Renal cortical epithelial cell (primary cell): ENCODE results near the gene PNMA6E. TPM values are rescaled to one million over a fixed set of nuclear protein-coding genes. Genes with fewer than 3 reads are reported as not detected.
A peak's percentile ranks its signal among the peaks of the same experiment; 100 is the strongest.

Experiments
- DNase-seq: peaks from one replicate; pipeline ENCODE4 v3.0.0-alpha.2; 2011; ENCODE audit warnings: low read depth
- total RNA-seq: library from RNA; depleted of rRNA; stranded (reverse); fragments of >200 nt; gene quantifications from 2 replicates; pipeline ENCODE4 v1.2.3, GENCODE V29; 2014

The PNMA6E gene
- total RNA-seq, 1 donor from 2014 or later = 0.05 TPM

GRCh38 chrX:153435845-153436244 is 34.7 kb upstream of the PNMA6E start:
- no peak for DNase-seq

- DNase-seq = peak; percentile 70
Observed at GRCh38 chrX:153434801-153435200, 33.7 kb upstream of the PNMA6E start.

DNA sequence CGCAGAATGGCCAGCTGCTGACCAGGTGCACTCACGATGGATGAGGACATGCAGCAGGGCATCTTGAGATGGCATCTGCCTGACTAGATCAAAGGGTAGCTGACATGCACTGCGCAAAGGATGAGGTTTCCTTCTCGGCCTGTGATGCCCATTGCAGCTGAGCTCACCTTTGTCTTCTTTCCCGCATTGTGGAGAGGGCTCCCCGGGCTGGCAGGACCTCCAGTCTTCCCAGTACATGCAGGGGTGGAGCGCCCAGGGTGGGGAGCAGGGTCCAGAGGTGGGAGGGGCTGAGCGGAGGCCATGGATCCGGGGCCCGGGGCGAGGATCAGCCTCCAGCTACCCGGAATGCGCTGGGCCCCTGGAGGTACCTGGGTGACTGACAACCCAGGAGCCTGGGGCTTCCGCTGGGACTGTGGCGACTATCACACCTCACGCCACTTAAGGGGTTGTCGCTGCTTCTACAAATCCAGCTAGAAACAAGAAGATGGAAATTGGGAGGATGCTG is 32.7 kb upstream of the PNMA6E start:
- DNase-seq = no peak

DNA sequence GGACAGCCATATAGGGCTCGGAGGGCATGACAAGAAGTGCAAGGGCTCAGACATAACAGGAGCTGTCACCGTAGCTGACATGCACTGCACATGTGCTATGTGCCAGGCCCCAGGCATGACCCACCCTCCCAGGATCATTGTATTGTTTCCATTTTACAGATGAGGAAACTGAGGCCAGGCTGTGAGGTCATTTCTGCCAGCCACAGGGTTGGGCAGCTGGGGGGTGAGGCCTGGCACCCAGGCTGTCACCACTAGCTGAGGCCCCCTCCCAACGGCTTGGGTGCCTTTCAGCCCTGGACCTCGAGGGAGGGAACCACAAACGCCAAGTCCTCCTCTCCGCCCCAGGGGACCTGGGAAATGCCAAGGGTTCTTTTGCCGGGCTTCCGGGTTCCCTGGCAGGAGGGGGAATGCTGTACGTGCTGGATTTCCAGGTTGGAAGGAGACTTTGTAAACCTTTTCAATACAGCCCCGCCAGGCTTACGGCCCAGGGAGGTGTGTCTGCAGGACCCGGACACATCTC is 32.1 kb upstream of the PNMA6E start:
- no peak for DNase-seq

GRCh38 chrX:153430796-153431195 is 29.6 kb upstream of the PNMA6E start:
- no peak for DNase-seq

- no peak for DNase-seq
Observed at GRCh38 chrX:153426204-153426603, 25.1 kb upstream of the PNMA6E start.

- no peak for DNase-seq
Observed at GRCh38 chrX:153423652-153424051, 22.5 kb upstream of the PNMA6E start.

DNA sequence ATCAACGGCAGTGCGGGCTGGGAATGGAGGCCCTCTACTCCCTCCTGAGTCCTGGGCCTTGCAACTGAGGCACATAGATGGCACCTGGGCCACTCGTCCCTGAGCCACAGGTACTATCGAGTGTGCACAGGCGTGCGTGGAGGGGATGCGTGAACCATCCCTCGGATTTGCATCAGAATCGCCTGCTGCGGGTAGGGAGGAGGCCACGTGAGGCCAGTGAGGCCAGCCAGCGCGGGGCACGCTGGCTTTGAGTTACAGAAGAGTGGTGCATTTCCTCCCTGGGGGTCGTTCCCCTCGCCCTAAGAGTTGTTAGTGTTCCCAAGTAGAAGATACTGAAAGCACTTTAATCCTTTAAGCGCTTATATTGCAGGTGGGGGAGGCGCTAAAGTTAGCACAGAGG is 20.7 kb upstream of the PNMA6E start:
- no peak for DNase-seq

- DNase-seq = no peak
Observed at GRCh38 chrX:153420851-153421599, 19.9 kb upstream of the PNMA6E start.

DNA sequence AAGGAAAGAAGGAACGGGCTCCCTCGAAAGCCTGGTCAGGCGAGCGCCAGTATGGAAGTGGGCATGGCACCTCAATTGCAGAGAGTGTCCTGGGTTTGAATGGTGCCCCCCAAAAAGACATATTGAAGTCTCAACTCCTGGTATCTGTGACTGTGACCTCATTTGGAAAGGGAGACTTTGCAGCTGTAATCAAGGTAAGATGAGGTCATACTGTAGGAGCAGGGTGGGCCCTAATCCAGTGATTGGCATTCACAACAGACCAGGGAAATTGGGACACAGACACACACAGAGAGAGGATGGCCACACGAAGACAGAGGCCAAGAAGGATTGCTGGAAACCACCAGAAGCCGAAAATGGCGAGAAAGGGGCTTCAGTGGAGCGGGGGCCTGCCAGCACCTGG is 16.5 kb upstream of the PNMA6E start:
- DNase-seq = no peak

DNA sequence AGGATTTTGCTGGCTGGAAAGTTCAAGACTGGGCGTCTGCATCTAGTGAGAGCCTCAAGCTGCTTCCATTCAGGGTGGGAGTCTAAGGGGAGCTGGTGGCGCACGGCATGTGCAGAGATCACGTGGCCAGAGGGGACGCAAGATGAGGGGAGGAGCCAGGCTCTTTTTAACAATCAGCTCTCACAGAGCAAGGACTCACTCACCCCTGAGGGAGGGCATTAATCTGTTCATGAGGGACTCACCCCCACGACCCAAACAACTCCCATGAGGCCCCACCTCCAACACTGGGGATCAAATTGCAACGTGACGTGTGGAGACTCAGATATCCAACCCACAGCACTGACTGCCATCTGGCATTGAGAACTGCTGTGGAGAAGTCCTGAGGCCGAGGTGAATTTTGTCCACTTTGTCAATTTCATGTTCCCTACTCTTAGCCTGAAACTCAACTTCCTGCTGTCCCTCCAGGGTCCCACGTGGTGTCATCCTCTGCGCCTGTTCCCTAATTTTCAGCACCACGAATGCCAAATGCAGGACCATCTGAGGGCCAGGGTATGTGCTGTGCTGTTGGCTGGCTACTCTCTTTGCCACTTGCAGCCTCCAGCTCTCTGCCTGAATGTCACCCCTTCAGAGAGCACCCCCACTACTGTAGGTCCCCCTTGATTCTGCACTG is 15.8 kb upstream of the PNMA6E start:
- DNase-seq = no peak

DNA sequence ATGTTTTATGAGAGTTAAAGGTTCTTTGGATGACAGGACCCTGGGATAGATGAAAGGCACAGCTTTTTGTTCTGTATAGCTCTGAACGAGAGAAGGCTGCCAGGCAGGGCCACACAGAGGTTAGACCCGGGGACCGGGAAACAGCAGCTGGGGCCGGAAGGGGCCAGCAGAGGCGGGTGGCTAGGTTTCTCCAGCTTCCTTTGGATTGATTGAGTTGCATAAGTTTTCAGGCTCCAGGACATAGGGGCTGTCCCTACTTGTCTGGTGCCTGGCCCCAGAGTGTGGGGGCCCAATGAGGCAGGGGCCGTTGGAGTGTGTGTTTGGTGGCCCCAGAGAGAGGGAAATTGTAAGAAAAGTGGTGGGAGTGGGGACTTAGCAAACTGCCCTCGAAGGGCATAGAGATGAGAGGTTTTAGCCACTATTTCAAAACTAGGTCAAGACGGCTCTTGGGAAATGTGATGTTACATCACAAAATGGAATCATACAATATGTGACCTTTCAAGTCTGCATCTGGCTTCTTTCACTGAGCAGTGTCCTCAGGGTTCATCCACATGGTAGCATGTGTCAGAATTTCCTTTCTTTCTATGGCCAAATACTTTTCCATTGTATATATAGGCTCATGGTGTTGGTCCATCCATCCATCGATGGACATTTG is 13.8 kb upstream of the PNMA6E start:
- no peak for DNase-seq

GRCh38 chrX:153413731-153414130 is 12.6 kb upstream of the PNMA6E start:
- DNase-seq = no peak

DNA sequence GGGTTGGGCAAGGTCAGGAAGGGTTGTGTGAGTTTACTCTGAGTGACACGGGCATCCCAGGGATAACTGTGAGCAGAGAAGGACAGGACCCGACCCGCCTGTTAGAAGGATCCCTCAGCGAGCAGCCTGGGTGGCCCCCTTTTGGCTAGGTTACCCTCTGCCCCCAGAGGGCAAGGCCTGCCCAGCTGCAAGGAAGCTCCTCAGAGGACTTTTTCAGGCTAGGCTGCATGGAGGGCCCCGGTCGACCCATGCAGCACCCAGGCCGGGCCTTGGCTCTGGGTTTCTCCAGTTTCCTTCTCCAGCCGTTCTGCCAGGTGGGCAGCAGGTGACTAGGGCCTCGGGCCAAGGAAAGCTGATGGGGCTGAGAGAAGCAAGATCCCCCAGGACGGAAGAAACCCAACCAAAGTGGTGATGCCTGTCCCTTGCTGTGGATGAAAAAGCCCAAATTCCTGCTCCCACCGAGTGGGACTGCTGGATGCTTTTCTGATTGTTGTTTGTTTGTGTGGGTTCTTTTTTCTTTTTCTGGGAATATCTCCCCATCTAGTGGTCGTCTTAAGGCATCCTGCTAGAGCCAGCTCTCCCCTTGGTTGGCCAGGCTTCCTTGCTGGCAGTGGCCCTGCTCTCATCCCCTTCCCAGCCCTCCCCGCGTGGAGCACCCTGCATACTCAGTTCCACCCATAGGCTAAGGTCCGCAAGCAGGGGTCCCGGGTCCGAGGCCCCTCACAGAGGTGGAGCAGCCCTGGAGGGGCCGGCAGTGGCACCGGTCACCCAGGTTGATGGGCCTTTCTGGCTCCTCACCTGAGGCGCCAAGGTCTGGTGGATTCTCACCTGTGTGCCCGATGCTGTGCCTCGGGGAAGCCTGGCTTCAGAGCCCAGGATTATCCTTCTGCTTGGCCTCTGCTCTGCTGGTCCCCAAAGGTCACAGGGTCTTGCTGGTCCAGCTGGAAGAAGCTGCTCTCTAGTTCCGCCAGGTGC is 11.9 kb upstream of the PNMA6E start:
- DNase-seq = peak; percentile 7

DNA sequence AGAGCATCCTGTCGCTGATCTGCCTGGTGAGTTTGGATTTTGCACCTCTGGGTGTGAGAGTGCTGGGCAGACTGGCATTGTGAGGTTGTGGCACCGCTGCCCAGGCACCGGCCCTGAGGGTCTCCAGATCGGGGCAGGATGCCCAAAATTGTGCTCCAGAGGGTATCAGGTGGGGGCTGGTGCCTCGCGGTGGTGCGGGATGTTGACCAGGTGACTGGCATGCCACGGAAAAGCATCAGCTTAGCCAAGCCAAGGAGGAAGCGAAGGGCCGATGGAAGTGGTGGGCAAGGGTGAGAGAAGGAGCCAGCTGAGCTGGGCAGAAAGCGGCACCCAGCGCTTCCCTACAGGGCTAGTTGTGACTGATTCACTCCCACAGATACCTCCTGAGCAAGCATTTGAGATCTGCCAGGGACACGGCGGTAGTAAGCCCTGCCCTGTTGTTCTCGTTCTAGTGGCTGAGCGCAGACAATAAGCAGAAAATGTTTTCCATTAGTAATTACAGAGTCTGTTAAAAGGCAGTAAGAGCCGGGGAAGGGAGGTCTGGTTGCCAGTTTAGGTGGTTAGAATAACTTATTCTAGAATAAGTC is 10.9 kb upstream of the PNMA6E start:
- DNase-seq = peak; percentile 74

GRCh38 chrX:153411255-153411987 is 10.3 kb upstream of the PNMA6E start, which contains the start of gene ZFP92:
Gene ZFP92, plus strand, starts transcription at chrX:153411472. Its CDS starts 6,851 bp downstream, at chrX:153418323.
- no peak for DNase-seq

GRCh38 chrX:153410888-153411254 is 9.7 kb upstream of the PNMA6E start:
- no peak for DNase-seq

GRCh38 chrX:153410373-153410772 is 9.2 kb upstream of the PNMA6E start:
- no peak for DNase-seq

GRCh38 chrX:153409414-153410101 is 8.4 kb upstream of the PNMA6E start:
- DNase-seq = no peak
